Astrocyte of the cerebellum (primary cell): ENCODE results near the gene MYO15B.

ENCODE experiments used
- DNase-seq: peaks from one replicate; pipeline ENCODE4 v3.0.0-alpha.2; 2011; ENCODE audit warnings: low read depth
- H3K4me3 ChIP-seq: 2 replicates; pipeline ENCODE4 v1.5.1; 2011; ENCODE audit warnings: mild to moderate bottlenecking, low read depth, low read length, moderate library complexity
- CTCF ChIP-seq: IDR thresholded peaks from 2 replicates; pipeline ENCODE4 v1.5.1; 2012; ENCODE audit warnings: low read length, low read depth, moderate library complexity, mild to moderate bottlenecking; ENCODE audit errors: missing control alignments
- in situ Hi-C: cut with HindIII; loops from 2 replicates; pipeline ENCODE4 v1.10.0; 2017; ENCODE audit warnings: low sequenced_read_pairs

MYO15B gene

GRCh38 chr17:75570034-75570676 lies 17.4 kb upstream of the MYO15B start:
- DNase-seq, result no peak
- no peak overlapping the region for H3K4me3 ChIP-seq
- in situ Hi-C loops, result no loop called here
- TF ChIP-seq CTCF, result no peak

- TF ChIP-seq CTCF, result no peak
These were observed 16.8 kb upstream of the MYO15B start for GRCh38 chr17:75570772-75571171.

DNA sequence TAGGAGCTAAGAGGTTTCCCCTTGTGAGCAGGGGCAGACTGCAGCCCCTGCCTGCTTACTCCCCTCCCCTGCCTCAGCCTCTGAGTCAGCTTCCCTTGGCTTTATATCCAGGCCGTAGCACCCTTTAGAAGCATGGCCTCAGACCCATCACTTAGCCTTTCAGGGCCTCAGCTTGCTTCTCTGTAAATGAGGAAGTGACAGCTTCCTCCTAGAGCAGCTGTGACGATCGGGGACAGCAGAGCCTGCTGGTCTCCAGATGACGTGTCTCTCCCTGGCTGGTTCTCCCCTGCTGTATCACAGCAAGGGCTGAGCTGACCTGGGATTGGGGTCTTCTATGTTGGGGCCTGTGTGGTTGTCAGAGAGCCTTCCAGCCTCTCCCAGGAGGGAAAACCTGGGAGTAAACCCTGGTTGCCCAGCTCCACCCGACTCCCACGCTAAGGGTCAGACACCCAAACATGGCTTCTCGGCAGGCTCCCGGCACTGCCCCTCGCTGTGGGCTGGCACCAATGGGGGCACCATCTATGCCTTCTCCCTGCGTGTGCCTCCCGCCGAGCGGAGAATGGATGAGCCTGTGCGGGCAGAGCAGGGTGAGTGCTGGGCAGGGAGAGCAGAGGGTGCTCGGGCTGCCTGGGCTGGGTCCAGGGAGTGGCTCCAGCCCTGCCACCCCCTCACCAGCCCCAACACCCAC lies 16.3 kb upstream of the MYO15B start:
- TF ChIP-seq CTCF, result no peak
- no peak for DNase-seq
- H3K4me3 ChIP-seq, result no peak overlapping the region
- in situ Hi-C loops, result no loop called here

More at GRCh38 chr17:75570772-75571171, 16.8 kb upstream of the MYO15B start:
- no peak overlapping the region for H3K4me3 ChIP-seq
- in situ Hi-C loops, result no loop called here
- DNase-seq, result no peak

GRCh38 chr17:75571885-75572215 lies 15.8 kb upstream of the MYO15B start:
- no peak overlapping the region for H3K4me3 ChIP-seq
- no peak for TF ChIP-seq CTCF
- in situ Hi-C loops, result no loop called here
- no peak for DNase-seq

- TF ChIP-seq CTCF, result no peak
- in situ Hi-C loops, result no loop called here
- DNase-seq, result no peak
These were observed 14.7 kb upstream of the MYO15B start for GRCh38 chr17:75572713-75573539.

DNA sequence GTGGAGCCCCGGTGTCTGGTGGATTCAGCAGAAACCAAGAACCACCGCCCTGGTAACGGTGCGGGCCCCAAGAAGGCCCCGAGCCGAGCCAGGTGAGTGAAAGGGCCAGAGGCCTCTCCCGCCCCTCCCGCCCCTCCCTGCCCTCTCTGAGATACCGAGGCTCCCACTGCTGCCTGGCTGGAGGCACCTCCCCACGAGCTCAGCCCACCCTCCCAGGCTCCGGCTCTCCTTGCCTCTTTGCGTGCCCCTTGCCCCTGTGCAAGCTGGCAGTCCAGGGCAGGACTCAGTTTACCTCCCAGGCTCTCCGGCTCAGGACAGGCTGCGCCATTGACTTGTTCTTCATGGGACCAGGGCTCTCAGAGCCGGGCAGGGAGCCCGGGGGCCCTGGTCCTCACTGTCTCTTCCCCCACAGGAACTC lies 14.1 kb upstream of the MYO15B start:
- no peak for TF ChIP-seq CTCF
- no peak for DNase-seq
- in situ Hi-C loops, result no loop called here
- H3K4me3 ChIP-seq, result no peak overlapping the region

More at GRCh38 chr17:75572713-75573539, 14.7 kb upstream of the MYO15B start:
- no peak overlapping the region for H3K4me3 ChIP-seq
